GM18873 (cell line): ENCODE data around the gene NKD1.

Experiments used
- ATAC-seq: cut with Tn5 transposase; IDR thresholded peaks from one replicate; pipeline ENCODE4 v1.9.1; 2021; ENCODE audit warnings: mild to moderate bottlenecking, moderate library complexity, moderate number of reproducible peaks; ENCODE audit not compliant: unreplicated experiment, low FRiP score

Gene NKD1

GRCh38 chr16:50595859-50596258, 47.7 kb downstream of the NKD1 start:
- ATAC-seq: no peak

GRCh38 chr16:50596762-50597450, 48.7 kb downstream of the NKD1 start:
- ATAC-seq: no peak

- ATAC-seq: no peak
Observed at GRCh38 chr16:50597563-50598255, 49.5 kb downstream of the NKD1 start.

GRCh38 chr16:50598256-50598894, 50.2 kb downstream of the NKD1 start:
- ATAC-seq: no peak

GRCh38 chr16:50598936-50599361, 50.8 kb downstream of the NKD1 start:
- no peak for ATAC-seq

- no peak for ATAC-seq
Observed at GRCh38 chr16:50599494-50599893, 51.3 kb downstream of the NKD1 start.

- ATAC-seq: no peak
Observed at GRCh38 chr16:50600582-50601283, 52.5 kb downstream of the NKD1 start.

- no peak for ATAC-seq
Observed at GRCh38 chr16:50601341-50601740, 53.1 kb downstream of the NKD1 start.

- ATAC-seq: no peak
Observed at GRCh38 chr16:50602126-50602525, 53.9 kb downstream of the NKD1 start.

GRCh38 chr16:50602531-50603205, 54.5 kb downstream of the NKD1 start:
- ATAC-seq: no peak

GRCh38 chr16:50603206-50604064, 55.2 kb downstream of the NKD1 start:
- ATAC-seq: no peak

GRCh38 chr16:50604065-50604418, 55.8 kb downstream of the NKD1 start:
- ATAC-seq: no peak

GRCh38 chr16:50604610-50605009, 56.4 kb downstream of the NKD1 start:
- no peak for ATAC-seq

GRCh38 chr16:50605733-50606430, 57.7 kb downstream of the NKD1 start:
- no peak for ATAC-seq

GRCh38 chr16:50606431-50607050, 58.3 kb downstream of the NKD1 start:
- no peak for ATAC-seq

- ATAC-seq: no peak
Observed at GRCh38 chr16:50607051-50607431, 58.8 kb downstream of the NKD1 start.

GRCh38 chr16:50607447-50607846, 59.3 kb downstream of the NKD1 start:
- no peak for ATAC-seq

- no peak for ATAC-seq
Observed at GRCh38 chr16:50607970-50608557, 59.9 kb downstream of the NKD1 start.
